Thyroid gland (tissue), 4 donors: ENCODE measurements around the gene C19orf25.

Experiments used
- POLR2A ChIP-seq, 2 donors: fragments of 450-650 bp; IDR thresholded peaks; one replicate each; pipeline ENCODE4 v1.6.1; 2017; ENCODE audit warnings: antibody characterized with exemption in 2 of 2, mild to moderate bottlenecking in 2 of 2, moderate library complexity in 1 of 2
- TF ChIP-seq, protein P1 (sequence below), 6 experiments: fragments of 200-600 bp in 3 of 6; fragments of 450-650 bp in 3 of 6; sonication (generic) in 3 of 6; IDR thresholded peaks; one replicate each; pipeline ENCODE4 v1.5.1; 2016 to 2019; ENCODE audit warnings: antibody characterized with exemption in 6 of 6, mild to moderate bottlenecking in 2 of 6, inconsistent platforms in 1 of 6, moderate library complexity in 1 of 6

GRCh38 chr19:1474765-1475351 lies 4.2 kb downstream of the C19orf25 start:
- TF ChIP-seq POLR2A (IDR thresholded peaks at IDR 0.05) = no peak
- TF ChIP-seq, protein P1, sequence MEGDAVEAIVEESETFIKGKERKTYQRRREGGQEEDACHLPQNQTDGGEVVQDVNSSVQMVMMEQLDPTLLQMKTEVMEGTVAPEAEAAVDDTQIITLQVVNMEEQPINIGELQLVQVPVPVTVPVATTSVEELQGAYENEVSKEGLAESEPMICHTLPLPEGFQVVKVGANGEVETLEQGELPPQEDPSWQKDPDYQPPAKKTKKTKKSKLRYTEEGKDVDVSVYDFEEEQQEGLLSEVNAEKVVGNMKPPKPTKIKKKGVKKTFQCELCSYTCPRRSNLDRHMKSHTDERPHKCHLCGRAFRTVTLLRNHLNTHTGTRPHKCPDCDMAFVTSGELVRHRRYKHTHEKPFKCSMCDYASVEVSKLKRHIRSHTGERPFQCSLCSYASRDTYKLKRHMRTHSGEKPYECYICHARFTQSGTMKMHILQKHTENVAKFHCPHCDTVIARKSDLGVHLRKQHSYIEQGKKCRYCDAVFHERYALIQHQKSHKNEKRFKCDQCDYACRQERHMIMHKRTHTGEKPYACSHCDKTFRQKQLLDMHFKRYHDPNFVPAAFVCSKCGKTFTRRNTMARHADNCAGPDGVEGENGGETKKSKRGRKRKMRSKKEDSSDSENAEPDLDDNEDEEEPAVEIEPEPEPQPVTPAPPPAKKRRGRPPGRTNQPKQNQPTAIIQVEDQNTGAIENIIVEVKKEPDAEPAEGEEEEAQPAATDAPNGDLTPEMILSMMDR (IDR thresholded peaks at IDR 0.05) = no peak
